ENCODE results near the gene SERPINB10. TPM values are rescaled to one million over a fixed set of nuclear protein-coding genes. Genes with fewer than 3 reads are reported as not detected.

SERPINB10 gene
- 1.2 TPM in 1 of 2 replicates, not detected in the other for total RNA-seq (2014; rRNA removed; shearing (Covaris generic))
- polyA plus RNA-seq (2015; cell fraction: cytosol; rRNA removed), result not detected in 2 replicates
- not detected in 2 replicates for polyA plus RNA-seq (2015; cell fraction: nucleus; rRNA removed)

GRCh38 chr18:63907664-63908063 lies at the start of gene SERPINB10:
SERPINB10 (plus strand) TSS chr18:63907958; CDS start chr18:63915511, 7,553 bp downstream.
- no peak for DNase-seq (ENCODE audit: low read depth, low spot score)
- in situ Hi-C loops (cut with HindIII; ENCODE audit: low pct_unique_long_range_greater_than_20kb, low sequenced_read_pairs), result no loop called here

- in situ Hi-C loops (cut with HindIII; ENCODE audit: low pct_unique_long_range_greater_than_20kb, low sequenced_read_pairs), result no loop called here
These were observed 49.3 kb upstream of the SERPINB10 start for GRCh38 chr18:63858456-63858855.

GRCh38 chr18:63859781-63860475 lies 47.8 kb upstream of the SERPINB10 start:
- in situ Hi-C loops (cut with HindIII; ENCODE audit: low pct_unique_long_range_greater_than_20kb, low sequenced_read_pairs), result no loop called here
- DNase-seq (ENCODE audit: low read depth, low spot score), result no peak

More at GRCh38 chr18:63858456-63858855, 49.3 kb upstream of the SERPINB10 start:
- no peak for DNase-seq (ENCODE audit: low read depth, low spot score)

GRCh38 chr18:63860531-63860930 lies 47.2 kb upstream of the SERPINB10 start:
- in situ Hi-C loops (cut with HindIII; ENCODE audit: low pct_unique_long_range_greater_than_20kb, low sequenced_read_pairs), result no loop called here
- DNase-seq (ENCODE audit: low read depth, low spot score), result no peak

- DNase-seq (ENCODE audit: low read depth, low spot score), result no peak
- in situ Hi-C loops (cut with HindIII; ENCODE audit: low pct_unique_long_range_greater_than_20kb, low sequenced_read_pairs), result no loop called here
These were observed 40.2 kb upstream of the SERPINB10 start for GRCh38 chr18:63867368-63868125.

- DNase-seq (ENCODE audit: low read depth, low spot score), result no peak
- in situ Hi-C loops (cut with HindIII; ENCODE audit: low pct_unique_long_range_greater_than_20kb, low sequenced_read_pairs), result no loop called here
These were observed 39.2 kb upstream of the SERPINB10 start for GRCh38 chr18:63868546-63868945.

- DNase-seq (ENCODE audit: low read depth, low spot score), result peak; percentile 31
- in situ Hi-C loops (cut with HindIII; ENCODE audit: low pct_unique_long_range_greater_than_20kb, low sequenced_read_pairs), result no loop called here
These were observed 38.4 kb upstream of the SERPINB10 start for GRCh38 chr18:63869374-63869773.

GRCh38 chr18:63869851-63870250 lies 37.9 kb upstream of the SERPINB10 start:
- in situ Hi-C loops (cut with HindIII; ENCODE audit: low pct_unique_long_range_greater_than_20kb, low sequenced_read_pairs), result no loop called here
- no peak for DNase-seq (ENCODE audit: low read depth, low spot score)

- in situ Hi-C loops (cut with HindIII; ENCODE audit: low pct_unique_long_range_greater_than_20kb, low sequenced_read_pairs), result no loop called here
- no peak for DNase-seq (ENCODE audit: low read depth, low spot score)
These were observed 35.9 kb upstream of the SERPINB10 start for GRCh38 chr18:63871836-63872235.

GRCh38 chr18:63872586-63872985 lies 35.2 kb upstream of the SERPINB10 start:
- in situ Hi-C loops (cut with HindIII; ENCODE audit: low pct_unique_long_range_greater_than_20kb, low sequenced_read_pairs), result no loop called here
- DNase-seq (ENCODE audit: low read depth, low spot score), result no peak

GRCh38 chr18:63878343-63878742 lies 29.4 kb upstream of the SERPINB10 start:
- DNase-seq (ENCODE audit: low read depth, low spot score), result peak; percentile 36
- in situ Hi-C loops (cut with HindIII; ENCODE audit: low pct_unique_long_range_greater_than_20kb, low sequenced_read_pairs), result no loop called here

GRCh38 chr18:63878925-63879324 lies 28.8 kb upstream of the SERPINB10 start:
- in situ Hi-C loops (cut with HindIII; ENCODE audit: low pct_unique_long_range_greater_than_20kb, low sequenced_read_pairs), result no loop called here
- DNase-seq (ENCODE audit: low read depth, low spot score), result no peak

GRCh38 chr18:63879709-63880108 lies 28.0 kb upstream of the SERPINB10 start:
- in situ Hi-C loops (cut with HindIII; ENCODE audit: low pct_unique_long_range_greater_than_20kb, low sequenced_read_pairs), result no loop called here
- DNase-seq (ENCODE audit: low read depth, low spot score), result no peak

- in situ Hi-C loops (cut with HindIII; ENCODE audit: low pct_unique_long_range_greater_than_20kb, low sequenced_read_pairs), result no loop called here
- DNase-seq (ENCODE audit: low read depth, low spot score), result no peak
These were observed 25.9 kb upstream of the SERPINB10 start for GRCh38 chr18:63881851-63882250.

GRCh38 chr18:63882333-63883141 lies 25.2 kb upstream of the SERPINB10 start:
- in situ Hi-C loops (cut with HindIII; ENCODE audit: low pct_unique_long_range_greater_than_20kb, low sequenced_read_pairs), result no loop called here
- DNase-seq (ENCODE audit: low read depth, low spot score), result no peak

- DNase-seq (ENCODE audit: low read depth, low spot score), result no peak
These were observed 24.1 kb upstream of the SERPINB10 start for GRCh38 chr18:63883617-63884016.

GRCh38 chr18:63887424-63887823 lies 20.3 kb upstream of the SERPINB10 start, which contains the start of gene SERPINB2:
SERPINB2 (plus strand) TSS chr18:63887705; CDS start chr18:63891445, 3,740 bp downstream.
- in situ Hi-C loops (cut with HindIII; ENCODE audit: low pct_unique_long_range_greater_than_20kb, low sequenced_read_pairs), result no loop called here
- no peak for DNase-seq (ENCODE audit: low read depth, low spot score)

More at GRCh38 chr18:63883617-63884016, 24.1 kb upstream of the SERPINB10 start:
- in situ Hi-C loops (cut with HindIII; ENCODE audit: low pct_unique_long_range_greater_than_20kb, low sequenced_read_pairs), result no loop called here

All from SK-MEL-5 (cell line).